Natural killer cell (primary cell): ENCODE results near the gene CEP164. TPM values are rescaled to one million over a fixed set of nuclear protein-coding genes. Genes with fewer than 3 reads are reported as not detected.

Experiments
- ATAC-seq, 3 donors: fragments of 150-1000 bp in 2 of 3; fragments of 200-7000 bp in 1 of 3; cut with Tn5 transposase; 1 replicate in 1 of 3; 2 replicates in 2 of 3; pipeline ENCODE4 v1.10.0; 2021; ENCODE audit warnings: mild to moderate bottlenecking in 2 of 3, moderate library complexity in 2 of 3
- DNase-seq, 2 donors: peaks; one replicate each; pipeline versions ENCODE4 v3.0.0 to v3.0.0-alpha.2; 2013 to 2021; ENCODE audit warnings: mixed read lengths in 1 of 2
- H3K27ac ChIP-seq: one replicate; pipeline ENCODE4 v1.5.1; 2013; ENCODE audit warnings: mild to moderate bottlenecking, low read length
- H3K27me3 ChIP-seq: one replicate; pipeline ENCODE4 v1.6.1; 2013; ENCODE audit warnings: low read length; ENCODE audit not compliant: control insufficient read depth, insufficient read depth
- H3K36me3 ChIP-seq: one replicate; pipeline ENCODE4 v1.6.1; 2013; ENCODE audit warnings: low read length; ENCODE audit not compliant: control insufficient read depth, insufficient read depth
- H3K4me1 ChIP-seq: one replicate; pipeline ENCODE4 v1.6.1; 2013; ENCODE audit warnings: low read length; ENCODE audit not compliant: control insufficient read depth, insufficient read depth
- H3K4me3 ChIP-seq: one replicate; pipeline ENCODE4 v1.5.1; 2013; ENCODE audit warnings: low read length
- H3K9me3 ChIP-seq: one replicate; pipeline ENCODE4 v1.6.1; 2013; ENCODE audit warnings: low read length; ENCODE audit not compliant: control insufficient read depth, insufficient read depth
- H3K27ac Mint-ChIP-seq, 2 donors: one replicate each; pipeline ENCODE4 v1.8.0; 2022; ENCODE audit warnings: mild to moderate bottlenecking in 2 of 2, mixed read lengths in 2 of 2, moderate library complexity in 1 of 2
- H3K27me3 Mint-ChIP-seq, 2 donors: one replicate each; pipeline ENCODE4 v1.8.0; 2022; ENCODE audit warnings: low read depth in 2 of 2, mixed read lengths in 2 of 2
- H3K36me3 Mint-ChIP-seq: one replicate; pipeline ENCODE4 v1.8.0; 2022; ENCODE audit warnings: mixed read lengths
- H3K4me1 Mint-ChIP-seq, 2 donors: one replicate each; pipeline ENCODE4 v1.8.0; 2022; ENCODE audit warnings: mixed read lengths in 2 of 2
- H3K4me3 Mint-ChIP-seq: one replicate; pipeline ENCODE4 v1.8.0; 2022; ENCODE audit warnings: mild to moderate bottlenecking, moderate library complexity, mixed read lengths
- H3K9me3 Mint-ChIP-seq, 2 donors: one replicate each; pipeline ENCODE4 v1.8.0; 2022; ENCODE audit warnings: mixed read lengths in 2 of 2
- CTCF ChIP-seq: fragments of 200-600 bp; IDR thresholded peaks from one replicate; pipeline ENCODE4 v1.8.0; 2022; ENCODE audit warnings: antibody characterized with exemption
- WGBS: methylation state at CpG from one replicate; pipeline ENCODE4 v1.1.7; 2013; ENCODE audit warnings: missing lambda C conversion rate; ENCODE audit not compliant: insufficient coverage; 5-methylcytosine and 5-hydroxymethylcytosine counted together
- intact Hi-C: fragments of 100-400 bp; cut with micrococcal nuclease; formaldehyde crosslinking; loops from one replicate; pipeline ENCODE4 v1.14.2; 2022
- total RNA-seq, 4 donors: library from RNA; stranded (reverse); fragments of 120-200 nt in 1 of 4; gene quantifications; one replicate each; pipeline versions ENCODE4 v1.2.3 to v1.2.4, GENCODE V29; 2013 to 2022

Gene CEP164
- total RNA-seq, 3 donors from 2014 or later (not counting 1 experiment from before 2014, with no cell fraction given) = 45.6 to 49.9 (median 49.8) TPM

GRCh38 chr11:117292616-117293015, 35.0 kb upstream of the CEP164 start:
- DNase-seq (no peak), ATAC-seq (no peak)
- Mint-ChIP-seq H3K9me3 (no peaks in the 10 kb centered on the region), H3K4me1 (peaks cover 0 to 4% of the 10 kb centered on the region in 2 donors), H3K27me3 (no peaks in the 10 kb centered on the region), H3K36me3 (no peaks in the 10 kb centered on the region), H3K4me3 (no peak overlapping the region), H3K27ac (no peak overlapping the region)
- H3K4me1 ChIP-seq = no peaks in the 10 kb centered on the region
- 92% methylated on average over 2 of the region's 2 CpGs for WGBS
- no peaks in the 10 kb centered on the region for H3K9me3 ChIP-seq
- H3K4me3 ChIP-seq = no peak overlapping the region
- no peak for TF ChIP-seq CTCF
- no peaks in the 10 kb centered on the region for H3K27me3 ChIP-seq
- H3K36me3 ChIP-seq = peaks cover 2% of the 10 kb centered on the region
- H3K27ac ChIP-seq = no peak overlapping the region
- intact Hi-C loops = no loop called here

GRCh38 chr11:117295438-117296137, 32.1 kb upstream of the CEP164 start:
- no peaks in the 10 kb centered on the region for H3K27me3 Mint-ChIP-seq
- peaks cover 0 to 4% of the 10 kb centered on the region in 2 donors for H3K4me1 Mint-ChIP-seq
- Histone ChIP-seq H3K4me3 (no peak overlapping the region), H3K36me3 (no peaks in the 10 kb centered on the region), H3K4me1 (no peaks in the 10 kb centered on the region), H3K27ac (no peak overlapping the region), H3K9me3 (no peaks in the 10 kb centered on the region), H3K27me3 (no peaks in the 10 kb centered on the region)
- no peaks in the 10 kb centered on the region for H3K9me3 Mint-ChIP-seq
- H3K4me3 Mint-ChIP-seq = no peak overlapping the region
- no peak overlapping the region for H3K27ac Mint-ChIP-seq
- no peak for ATAC-seq
- no peak for DNase-seq
- intact Hi-C loops = no loop called here
- WGBS = 94% methylated on average over 9 of the region's 9 CpGs
- no peaks in the 10 kb centered on the region for H3K36me3 Mint-ChIP-seq
- TF ChIP-seq CTCF = no peak

- intact Hi-C loops = no loop called here
- Mint-ChIP-seq H3K4me3 (no peak overlapping the region), H3K27me3 (peaks cover 0 to 3% of the 10 kb centered on the region in 2 donors), H3K9me3 (no peaks in the 10 kb centered on the region), H3K4me1 (peaks cover 0 to 4% of the 10 kb centered on the region in 2 donors), H3K36me3 (no peaks in the 10 kb centered on the region), H3K27ac (no peak overlapping the region)
- Histone ChIP-seq H3K27me3 (no peaks in the 10 kb centered on the region), H3K27ac (no peak overlapping the region), H3K4me3 (no peak overlapping the region), H3K9me3 (no peaks in the 10 kb centered on the region), H3K36me3 (no peaks in the 10 kb centered on the region), H3K4me1 (no peaks in the 10 kb centered on the region)
- ATAC-seq = no peak
- WGBS = 85% methylated on average over 6 of the region's 6 CpGs
- no peak for DNase-seq
- TF ChIP-seq CTCF = no peak
Observed at GRCh38 chr11:117296881-117297280, 30.8 kb upstream of the CEP164 start.

DNA sequence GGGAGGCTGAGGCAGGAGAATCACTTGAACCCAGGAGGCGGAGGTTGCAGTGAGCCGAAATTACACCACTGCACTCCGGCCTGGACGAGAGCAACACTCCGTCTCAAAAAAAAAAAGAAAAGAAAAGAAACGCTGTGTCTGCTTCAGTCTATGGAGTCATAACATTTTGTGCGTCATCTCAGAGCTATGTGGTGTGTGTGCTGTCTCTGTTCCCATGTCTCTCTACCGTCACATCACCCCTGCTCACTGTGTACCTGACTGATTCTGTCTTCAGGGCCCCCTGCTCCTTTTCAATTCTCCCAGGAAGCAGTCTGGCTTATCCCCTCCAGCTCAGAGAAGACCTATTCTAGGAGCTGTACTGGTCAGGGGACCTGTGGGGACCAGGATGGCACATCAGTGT, 29.5 kb upstream of the CEP164 start:
- H3K4me3 Mint-ChIP-seq = no peak overlapping the region
- H3K9me3 Mint-ChIP-seq = no peaks in the 10 kb centered on the region
- DNase-seq (no peak), ATAC-seq (no peak)
- H3K36me3 Mint-ChIP-seq = no peaks in the 10 kb centered on the region
- H3K4me1 Mint-ChIP-seq = peaks cover 0 to 4% of the 10 kb centered on the region in 2 donors
- intact Hi-C loops = no loop called here
- H3K27me3 ChIP-seq = no peaks in the 10 kb centered on the region
- no peak for TF ChIP-seq CTCF
- no peaks in the 10 kb centered on the region for H3K36me3 ChIP-seq
- H3K4me1 ChIP-seq = no peaks in the 10 kb centered on the region
- no peak overlapping the region for H3K4me3 ChIP-seq
- H3K9me3 ChIP-seq = no peaks in the 10 kb centered on the region
- no peak overlapping the region for H3K27ac Mint-ChIP-seq
- H3K27ac ChIP-seq = no peak overlapping the region
- WGBS = 97% methylated on average over 8 of the region's 8 CpGs
- H3K27me3 Mint-ChIP-seq = peaks cover 0 to 3% of the 10 kb centered on the region in 2 donors
